Mesendoderm (in vitro differentiated cells): ENCODE data around the gene LILRA5.

ENCODE experiments used
- DNase-seq: peaks from one replicate; pipeline ENCODE4 v3.0.0; 2013
- H2AK5ac ChIP-seq: 2 replicates; pipeline ENCODE4 v1.6.1; 2013; ENCODE audit warnings: low read length, inconsistent platforms
- H2BK120ac ChIP-seq: 2 replicates; pipeline ENCODE4 v1.6.1; 2013; ENCODE audit warnings: low read depth, mild to moderate bottlenecking, low read length, moderate library complexity, mixed read lengths
- H2BK15ac ChIP-seq: replicated peaks from 2 replicates; pipeline ENCODE4 v1.6.1; 2013; ENCODE audit warnings: low read depth, mild to moderate bottlenecking, moderate library complexity
- H2BK5ac ChIP-seq: 2 replicates; pipeline ENCODE4 v1.6.1; 2013; ENCODE audit warnings: low read length, inconsistent platforms
- H3K18ac ChIP-seq: 2 replicates; pipeline ENCODE4 v1.6.1; 2013; ENCODE audit warnings: mild to moderate bottlenecking, low read length, mixed read lengths
- H3K23ac ChIP-seq: one replicate; pipeline ENCODE4 v1.6.1; 2013; ENCODE audit warnings: low read length
- H3K27ac ChIP-seq: 2 replicates; pipeline ENCODE4 v1.5.1; 2013; ENCODE audit warnings: low read depth, mild to moderate bottlenecking, inconsistent platforms, low read length, moderate library complexity
- H3K27me3 ChIP-seq: 2 replicates; pipeline ENCODE4 v1.6.1; 2013; ENCODE audit warnings: low read length, control low read depth, mild to moderate bottlenecking, inconsistent platforms; ENCODE audit not compliant: insufficient read depth, poor library complexity
- H3K36me3 ChIP-seq: 2 replicates; pipeline ENCODE4 v1.6.1; 2013; ENCODE audit warnings: low read length, inconsistent platforms; ENCODE audit not compliant: control insufficient read depth, insufficient read depth
- H3K4ac ChIP-seq: one replicate; pipeline ENCODE4 v1.6.1; 2013; ENCODE audit warnings: low read depth, mild to moderate bottlenecking, low read length, moderate library complexity
- H3K4me1 ChIP-seq: 2 replicates; pipeline ENCODE4 v1.6.1; 2013; ENCODE audit warnings: low read depth, low read length, inconsistent platforms; ENCODE audit not compliant: control insufficient read depth
- H3K4me2 ChIP-seq: 2 replicates; pipeline ENCODE4 v1.6.1; 2013; ENCODE audit warnings: low read length
- H3K4me3 ChIP-seq: 2 replicates; pipeline ENCODE4 v1.5.1; 2013; ENCODE audit warnings: mild to moderate bottlenecking, low read length
- H3K56ac ChIP-seq: one replicate; pipeline ENCODE4 v1.6.1; 2013; ENCODE audit warnings: low read length
- H3K79me1 ChIP-seq: 2 replicates; pipeline ENCODE4 v1.6.1; 2013; ENCODE audit warnings: low read length, inconsistent platforms
- H3K79me2 ChIP-seq: 2 replicates; pipeline ENCODE4 v1.6.1; 2013; ENCODE audit warnings: mild to moderate bottlenecking, low read length; ENCODE audit not compliant: control insufficient read depth, insufficient read depth
- H3K9ac ChIP-seq: 2 replicates; pipeline ENCODE4 v1.6.1; 2013; ENCODE audit warnings: low read length, inconsistent platforms
- H4K5ac ChIP-seq: one replicate; pipeline ENCODE4 v1.6.1; 2013; ENCODE audit warnings: low read length
- H4K8ac ChIP-seq: one replicate; pipeline ENCODE4 v1.6.1; 2013; ENCODE audit warnings: low read depth, mild to moderate bottlenecking, control low read depth, low read length, moderate library complexity
- WGBS: extraction: QIAGEN DNeasy Blood & Tissue Kit; methylation state at CpG from one replicate; pipeline ENCODE4 v1.1.7; 2013; ENCODE audit warnings: low lambda C conversion rate, missing lambda C conversion rate; ENCODE audit not compliant: insufficient coverage; ENCODE audit errors: extremely low coverage; 5-methylcytosine and 5-hydroxymethylcytosine counted together

Gene LILRA5

DNA sequence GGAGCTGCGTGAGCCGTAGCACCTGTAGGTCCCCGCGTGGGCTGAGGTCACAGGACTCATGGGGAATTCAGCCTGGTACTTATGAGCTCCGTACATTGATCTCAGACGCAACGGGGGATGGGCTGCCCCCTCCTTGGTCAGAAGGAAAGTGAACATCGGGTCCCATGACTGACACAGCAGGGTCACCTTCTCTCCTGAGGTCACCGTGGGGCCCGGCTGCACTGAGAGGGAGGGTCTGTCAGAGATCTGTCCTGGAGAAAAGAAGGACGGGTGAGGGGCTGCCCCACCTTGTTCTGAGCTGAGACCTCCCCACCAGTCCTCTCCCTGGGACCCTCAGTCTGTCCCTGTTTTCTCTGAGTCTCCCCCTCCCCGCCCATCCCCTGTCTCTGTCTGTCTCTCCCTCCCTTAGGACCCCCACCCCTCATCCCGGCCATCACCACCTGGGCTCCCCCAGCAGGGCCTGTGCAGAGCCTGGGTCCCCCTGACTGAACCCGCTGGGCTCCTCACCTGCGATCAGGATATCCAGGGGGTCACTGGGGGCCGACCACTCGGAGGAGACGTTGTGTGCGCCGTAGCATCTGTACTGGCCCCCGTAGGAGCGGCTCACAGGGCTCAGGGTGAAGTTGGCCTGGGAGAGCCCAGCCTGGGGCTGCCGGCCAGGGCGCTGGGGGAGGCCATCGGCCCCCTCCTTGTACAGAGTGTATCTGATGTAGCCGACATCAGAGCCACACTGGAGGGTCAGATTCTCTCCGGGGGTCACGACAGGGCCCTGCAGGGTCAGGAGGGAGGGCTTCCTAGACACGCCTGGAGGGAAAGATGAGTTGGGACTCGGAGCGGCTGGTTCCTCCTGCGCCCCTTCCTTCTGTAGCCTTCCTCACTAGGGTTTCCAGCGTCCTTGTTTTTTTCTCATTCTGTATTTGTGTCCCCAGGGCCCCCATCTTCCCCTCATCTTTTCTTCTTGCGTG lies 24.2 kb upstream of the LILRA5 start:
- no peak overlapping the region for H2BK5ac ChIP-seq
- H3K4me2 ChIP-seq: no peak overlapping the region
- H3K27me3 ChIP-seq: no peaks in the 10 kb centered on the region
- H3K79me1 ChIP-seq: no peaks in the 10 kb centered on the region
- H3K4me3 ChIP-seq: no peak overlapping the region
- H3K4ac ChIP-seq: no peak overlapping the region
- H3K56ac ChIP-seq: no peak overlapping the region
- H3K18ac ChIP-seq: no peak overlapping the region
- WGBS: no CpG with 5 or more reads among the region's 34 CpGs
- H3K36me3 ChIP-seq: no peaks in the 10 kb centered on the region
- no peaks in the 10 kb centered on the region for H3K4me1 ChIP-seq
- H3K79me2 ChIP-seq: no peaks in the 10 kb centered on the region
- DNase-seq: no peak
- H4K5ac ChIP-seq: no peak overlapping the region
- H4K8ac ChIP-seq: no peak overlapping the region
- no peak overlapping the region for H2AK5ac ChIP-seq
- no peak overlapping the region for H3K9ac ChIP-seq
- no peak overlapping the region for H2BK120ac ChIP-seq
- H3K27ac ChIP-seq: no peak overlapping the region
- no peak overlapping the region for H2BK15ac ChIP-seq
- H3K23ac ChIP-seq: no peak overlapping the region

DNA sequence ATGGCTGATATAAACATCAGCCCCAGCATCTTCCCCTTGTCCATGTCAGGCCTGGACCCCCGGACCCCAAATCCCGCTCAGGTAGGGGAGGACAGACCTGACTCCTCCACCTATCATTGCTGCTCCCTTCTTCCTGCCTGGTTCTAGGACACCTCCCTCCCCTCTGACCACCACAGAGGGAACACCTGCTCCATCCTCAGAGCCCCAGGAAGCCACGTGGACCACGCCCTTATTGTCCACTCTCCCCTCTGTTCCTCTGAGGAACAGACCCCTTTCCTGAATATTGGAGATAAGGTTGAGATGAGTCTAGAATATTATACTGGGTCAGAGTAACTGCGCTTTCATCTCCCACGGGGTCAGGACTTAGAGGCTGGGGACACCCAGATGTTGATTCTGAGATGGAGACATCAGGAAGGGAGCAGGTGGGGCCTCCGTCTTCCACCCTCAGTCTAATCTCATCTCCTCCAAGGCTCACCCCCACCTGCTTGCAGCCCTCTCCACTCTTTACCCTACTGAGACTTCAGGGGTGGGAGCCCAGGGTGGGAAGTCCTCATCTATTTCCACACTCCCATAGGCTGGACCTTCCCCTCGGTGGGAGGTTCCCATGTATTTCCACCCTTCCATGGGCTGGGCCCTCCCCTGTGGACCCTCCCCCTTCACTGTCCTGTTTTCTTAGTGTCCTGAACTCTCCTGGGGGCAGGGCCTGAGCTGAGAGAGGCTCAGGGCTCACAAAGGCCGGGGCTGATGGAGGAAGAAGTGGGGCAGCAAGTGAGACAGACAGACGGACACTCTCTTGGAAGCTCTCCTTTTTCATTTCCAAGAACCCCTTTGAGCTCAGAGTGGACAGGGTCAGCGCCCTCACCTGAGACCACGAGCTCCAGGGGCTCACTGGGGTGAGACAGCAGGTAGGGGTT lies 23.3 kb upstream of the LILRA5 start:
- Histone ChIP-seq H3K79me2 (no peaks in the 10 kb centered on the region), H3K4me3 (no peak overlapping the region), H3K4me1 (no peaks in the 10 kb centered on the region), H3K27ac (no peak overlapping the region), H3K4ac (no peak overlapping the region), H2BK5ac (no peak overlapping the region), H2BK15ac (no peak overlapping the region), H2BK120ac (no peak overlapping the region), H3K4me2 (no peak overlapping the region), H4K8ac (no peak overlapping the region), H3K18ac (no peak overlapping the region), H3K36me3 (no peaks in the 10 kb centered on the region), H3K56ac (no peak overlapping the region), H3K27me3 (no peaks in the 10 kb centered on the region), H3K79me1 (no peaks in the 10 kb centered on the region), H2AK5ac (no peak overlapping the region), H4K5ac (no peak overlapping the region), H3K23ac (no peak overlapping the region), H3K9ac (no peak overlapping the region)
- no CpG with 5 or more reads among the region's 12 CpGs for WGBS
- DNase-seq: no peak

DNA sequence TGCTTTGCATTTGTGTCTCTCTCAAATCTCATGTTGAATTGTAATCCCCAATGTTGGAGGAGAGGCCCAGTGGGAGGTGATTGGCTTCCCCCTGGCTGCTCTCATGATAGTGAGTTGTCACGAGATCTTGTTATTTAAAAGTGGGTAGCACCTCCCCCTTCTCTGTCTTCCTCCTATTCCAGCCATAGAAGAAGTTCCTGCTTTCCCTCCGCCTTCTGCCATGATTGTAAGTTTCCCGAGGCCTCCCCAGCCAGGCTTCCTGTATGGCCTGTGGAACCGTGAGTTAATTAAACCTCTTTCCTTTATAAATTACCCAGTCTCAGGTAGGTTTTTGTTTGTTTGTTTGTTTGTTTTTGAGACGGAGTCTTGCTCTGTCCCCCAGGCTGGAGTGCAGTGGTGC lies 22.2 kb upstream of the LILRA5 start:
- Histone ChIP-seq H3K9ac (no peak overlapping the region), H3K27ac (no peak overlapping the region), H3K56ac (no peak overlapping the region), H3K79me1 (no peaks in the 10 kb centered on the region), H2BK15ac (no peak overlapping the region), H3K4me3 (no peak overlapping the region), H3K4ac (no peak overlapping the region), H3K18ac (no peak overlapping the region), H3K27me3 (no peaks in the 10 kb centered on the region), H3K79me2 (no peaks in the 10 kb centered on the region), H4K8ac (no peak overlapping the region), H2BK120ac (no peak overlapping the region), H4K5ac (no peak overlapping the region), H3K4me1 (no peaks in the 10 kb centered on the region), H2AK5ac (no peak overlapping the region), H2BK5ac (no peak overlapping the region), H3K23ac (no peak overlapping the region), H3K36me3 (no peaks in the 10 kb centered on the region), H3K4me2 (no peak overlapping the region)
- DNase-seq: peak; percentile 42
- no CpG with 5 or more reads among the region's 5 CpGs for WGBS

DNA sequence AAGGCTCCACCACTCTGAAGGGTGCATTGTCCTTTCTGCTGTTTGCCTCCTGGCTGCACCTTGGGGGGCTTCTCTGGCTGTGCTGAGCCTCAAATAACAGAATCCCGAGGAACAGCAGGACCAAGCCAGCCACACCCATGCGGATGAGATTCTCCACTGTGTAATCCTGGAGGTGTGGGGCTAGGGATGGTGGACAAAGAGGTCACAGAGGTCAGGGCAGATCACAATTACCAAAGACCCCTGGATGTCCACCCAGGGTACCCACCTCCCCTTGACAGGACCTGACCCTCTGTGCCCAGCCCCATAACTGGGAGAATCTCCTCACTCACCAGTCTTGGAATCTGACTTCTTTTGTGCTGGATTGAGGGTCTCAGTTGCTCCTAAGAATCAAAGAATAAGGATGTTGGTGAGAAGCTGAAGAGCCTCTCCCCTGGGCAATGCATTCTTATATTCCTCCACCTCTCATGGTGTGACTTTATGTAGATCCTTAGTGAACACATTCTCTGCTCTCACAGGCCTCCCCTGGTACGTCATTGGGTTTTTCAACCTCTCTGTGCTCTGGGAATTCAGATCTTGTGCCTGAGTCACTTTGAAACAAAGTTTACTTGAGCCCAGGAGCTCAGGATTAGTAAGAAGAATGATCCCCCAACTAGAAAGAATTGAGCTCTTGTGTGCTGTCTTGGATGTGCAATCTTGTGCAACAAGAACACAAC lies 20.8 kb upstream of the LILRA5 start:
- no peaks in the 10 kb centered on the region for H3K79me2 ChIP-seq
- no peak overlapping the region for H3K56ac ChIP-seq
- no peak overlapping the region for H4K5ac ChIP-seq
- H3K4me2 ChIP-seq: no peak overlapping the region
- no peak overlapping the region for H3K4me3 ChIP-seq
- H3K4ac ChIP-seq: no peak overlapping the region
- no peaks in the 10 kb centered on the region for H3K4me1 ChIP-seq
- H2AK5ac ChIP-seq: no peak overlapping the region
- whole genome bisulfite sequencing: no CpG with 5 or more reads among the region's 3 CpGs
- no peak overlapping the region for H2BK120ac ChIP-seq
- H3K9ac ChIP-seq: no peak overlapping the region
- no peaks in the 10 kb centered on the region for H3K79me1 ChIP-seq
- no peak overlapping the region for H2BK15ac ChIP-seq
- no peaks in the 10 kb centered on the region for H3K36me3 ChIP-seq
- H3K27ac ChIP-seq: no peak overlapping the region
- H2BK5ac ChIP-seq: no peak overlapping the region
- H3K18ac ChIP-seq: no peak overlapping the region
- no peak overlapping the region for H3K23ac ChIP-seq
- no peak for DNase-seq
- H3K27me3 ChIP-seq: no peaks in the 10 kb centered on the region
- no peak overlapping the region for H4K8ac ChIP-seq

DNA sequence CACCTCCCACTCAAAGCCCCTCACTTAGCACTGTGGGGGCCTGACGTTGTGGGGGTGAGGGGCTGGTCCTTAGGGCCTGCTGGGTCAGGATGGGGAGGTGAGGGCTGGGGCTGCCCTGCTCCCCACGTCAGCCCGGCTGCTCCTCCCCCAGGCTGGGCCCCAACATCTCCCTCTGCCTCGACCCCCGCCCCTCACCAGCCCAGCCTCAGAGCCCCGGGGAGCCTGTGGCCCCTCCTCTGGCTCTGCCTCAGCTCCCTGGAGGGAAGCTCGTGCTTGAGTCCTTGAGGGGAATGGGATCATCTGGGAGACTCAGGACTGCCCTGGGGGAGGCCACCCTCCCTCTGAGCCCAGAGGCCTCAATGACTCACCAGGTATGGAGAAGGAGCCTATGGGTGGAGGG lies 19.2 kb upstream of the LILRA5 start:
- DNase-seq: no peak
- H2BK15ac ChIP-seq: no peak overlapping the region
- no peak overlapping the region for H3K9ac ChIP-seq
- no CpG with 5 or more reads among the region's 7 CpGs for WGBS
- H3K4me1 ChIP-seq: no peaks in the 10 kb centered on the region
- no peak overlapping the region for H3K23ac ChIP-seq
- no peaks in the 10 kb centered on the region for H3K27me3 ChIP-seq
- H3K79me1 ChIP-seq: no peaks in the 10 kb centered on the region
- no peak overlapping the region for H2BK5ac ChIP-seq
- H3K36me3 ChIP-seq: no peaks in the 10 kb centered on the region
- no peak overlapping the region for H3K18ac ChIP-seq
- H3K79me2 ChIP-seq: no peaks in the 10 kb centered on the region
- no peak overlapping the region for H4K5ac ChIP-seq
- H3K4ac ChIP-seq: no peak overlapping the region
- no peak overlapping the region for H3K4me2 ChIP-seq
- H2BK120ac ChIP-seq: no peak overlapping the region
- H4K8ac ChIP-seq: no peak overlapping the region
- H3K27ac ChIP-seq: no peak overlapping the region
- H2AK5ac ChIP-seq: no peak overlapping the region
- H3K56ac ChIP-seq: no peak overlapping the region
- no peak overlapping the region for H3K4me3 ChIP-seq
